HG03064 (cell line): ENCODE data around the gene EZR.
"Not testable (repeated sequence)": the region's sequence is repeated elsewhere in the genome, so short reads cannot be mapped to it uniquely, and the experiment has no call there.

Experiments
- ATAC-seq: cut with Tn5 transposase; IDR thresholded peaks from one replicate; pipeline ENCODE4 v1.9.1; 2021; ENCODE audit warnings: low read depth; ENCODE audit not compliant: unreplicated experiment

Gene EZR

GRCh38 chr6:158843751-158844683 is 24.8 kb upstream of the EZR start:
- no peak for ATAC-seq

- no peak for ATAC-seq
Observed at GRCh38 chr6:158841358-158841757, 22.2 kb upstream of the EZR start.

DNA sequence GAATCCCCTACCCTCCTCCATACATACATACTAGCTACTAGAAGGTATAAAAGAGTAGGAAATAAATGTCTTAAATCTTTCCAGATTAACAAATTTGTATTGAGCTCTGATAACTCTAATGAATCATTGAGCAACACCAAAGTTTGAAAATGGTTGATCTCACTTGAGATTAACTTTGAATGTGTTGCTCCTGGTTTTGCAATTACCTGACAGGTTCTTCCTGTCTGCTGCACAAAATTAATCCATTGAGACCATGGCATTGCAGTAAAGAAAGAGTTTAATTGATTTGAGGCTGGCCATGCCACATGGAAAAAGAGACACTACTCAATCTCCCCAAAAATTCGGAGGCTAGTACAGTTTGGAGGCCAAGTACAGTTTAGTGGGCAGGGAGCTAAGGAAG is 21.3 kb upstream of the EZR start:
- no peak for ATAC-seq

- no peak for ATAC-seq
Observed at GRCh38 chr6:158839796-158840195, 20.6 kb upstream of the EZR start.

- ATAC-seq = not testable (repeated sequence)
Observed at GRCh38 chr6:158838790-158839189, 19.6 kb upstream of the EZR start.

- no peak for ATAC-seq
Observed at GRCh38 chr6:158837684-158838625, 18.8 kb upstream of the EZR start.

GRCh38 chr6:158836625-158837311 is 17.6 kb upstream of the EZR start:
- ATAC-seq = no peak

- no peak for ATAC-seq
Observed at GRCh38 chr6:158835616-158836221, 16.6 kb upstream of the EZR start.

DNA sequence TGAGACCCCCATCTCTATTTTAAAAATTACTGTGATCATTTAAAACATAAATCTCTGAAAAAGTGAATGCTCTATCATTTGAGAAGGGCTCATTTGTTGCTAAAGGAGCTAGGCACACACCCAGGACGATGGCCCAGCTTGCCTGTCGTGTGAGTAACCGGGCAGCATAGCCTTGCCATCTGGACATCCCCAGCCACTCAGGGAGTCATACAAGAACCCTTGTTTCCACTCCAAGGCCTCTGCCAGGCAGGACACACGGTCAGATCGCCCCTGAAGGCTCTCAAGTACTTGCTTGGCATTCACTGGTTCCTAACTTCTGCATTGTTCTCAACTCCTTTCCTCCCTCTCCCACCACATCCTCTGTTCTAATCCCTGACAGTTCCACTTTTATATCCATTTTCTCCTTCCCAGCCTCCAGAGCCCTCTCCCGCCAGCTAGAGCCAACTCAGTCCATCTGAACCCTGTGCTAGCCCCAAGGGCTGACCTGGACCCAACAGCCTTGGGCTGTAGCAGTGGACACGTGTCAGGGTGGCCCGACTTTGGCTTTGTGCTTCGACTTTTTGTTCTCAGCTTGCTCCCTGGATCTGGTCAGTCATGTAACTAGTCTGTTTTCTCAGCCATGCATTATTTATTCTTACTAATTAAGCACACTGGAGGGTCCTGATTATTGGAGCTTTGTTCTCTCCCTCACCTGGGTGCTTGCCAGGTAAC is 15.7 kb upstream of the EZR start:
- ATAC-seq = no peak

GRCh38 chr6:158832807-158833206 is 13.6 kb upstream of the EZR start:
- ATAC-seq = not testable (repeated sequence)

- ATAC-seq = no peak
Observed at GRCh38 chr6:158832026-158832425, 12.9 kb upstream of the EZR start.

DNA sequence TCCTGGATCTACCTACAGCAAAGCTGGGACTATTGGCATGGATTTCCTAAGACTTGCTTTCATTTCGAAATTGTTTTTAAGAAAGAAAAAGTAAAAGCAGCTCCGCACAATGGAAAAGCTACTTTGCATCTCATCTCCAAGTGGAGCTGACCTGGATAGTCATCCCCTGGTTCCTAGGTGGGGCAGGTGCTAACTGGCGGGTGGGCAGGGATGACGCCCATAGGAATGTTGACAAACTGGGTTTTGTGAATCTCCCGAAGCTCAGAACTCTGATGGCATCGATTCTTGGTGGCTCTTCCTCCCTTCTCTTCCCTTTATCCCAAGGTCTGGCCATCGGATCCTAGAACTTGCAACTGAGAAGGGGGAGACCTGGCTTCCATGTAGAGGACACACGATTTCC is 12.4 kb upstream of the EZR start:
- no peak for ATAC-seq

DNA sequence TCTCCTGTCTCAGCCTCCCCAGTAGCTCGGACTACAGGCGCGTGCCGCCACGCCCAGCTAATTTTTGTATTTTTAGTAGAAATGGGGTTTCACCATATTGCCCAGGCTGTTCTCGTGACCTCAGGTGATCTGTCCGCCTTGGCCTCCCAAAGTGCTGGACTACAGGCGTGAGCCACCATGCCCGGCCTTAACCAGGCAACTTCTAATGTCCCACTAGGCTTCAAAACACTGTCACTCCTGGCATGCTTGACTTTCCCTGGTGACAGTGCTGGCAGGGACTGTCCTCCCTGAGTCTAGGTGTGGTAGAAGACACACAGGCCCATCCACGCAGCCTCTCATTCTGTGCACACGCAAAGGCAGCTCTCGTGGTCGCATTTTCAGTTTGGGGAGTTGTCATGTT is 11.6 kb upstream of the EZR start:
- no peak for ATAC-seq

- no peak for ATAC-seq
Observed at GRCh38 chr6:158828807-158829206, 9.6 kb upstream of the EZR start.

DNA sequence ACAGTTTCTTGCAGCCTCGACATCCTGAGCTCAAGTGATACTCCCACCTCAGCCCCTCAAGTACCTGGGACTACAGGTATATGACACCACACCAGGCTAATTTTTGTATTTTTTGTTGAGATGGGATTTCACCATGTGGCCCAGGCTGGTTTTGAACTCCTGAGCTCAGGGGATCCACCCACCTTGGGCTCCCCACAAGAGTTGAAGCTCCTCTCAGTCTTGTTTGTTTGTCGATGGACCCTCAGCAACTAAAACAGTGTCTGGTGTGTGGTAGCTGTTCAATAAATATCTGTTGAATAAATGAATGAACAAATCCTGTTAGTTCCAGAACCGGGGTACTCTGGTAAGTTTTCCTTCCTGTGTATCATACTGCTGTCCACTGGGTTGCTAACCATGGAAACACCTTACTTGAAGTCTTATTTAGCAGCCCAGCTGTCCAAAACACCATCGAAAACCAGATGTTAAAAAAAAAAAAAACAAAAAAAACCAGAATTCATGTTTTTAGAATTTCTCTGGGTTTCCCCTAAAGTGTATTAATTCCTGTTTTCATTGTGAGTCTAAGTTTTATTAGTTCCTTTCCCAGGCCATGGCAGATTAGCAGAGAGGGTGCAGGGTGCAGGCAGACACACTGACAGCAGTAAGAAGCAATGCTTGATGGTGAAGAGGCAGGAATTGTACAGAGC is 7.8 kb upstream of the EZR start:
- peak; percentile 56 for ATAC-seq

GRCh38 chr6:158825951-158826306 is 6.8 kb upstream of the EZR start:
- no peak for ATAC-seq

DNA sequence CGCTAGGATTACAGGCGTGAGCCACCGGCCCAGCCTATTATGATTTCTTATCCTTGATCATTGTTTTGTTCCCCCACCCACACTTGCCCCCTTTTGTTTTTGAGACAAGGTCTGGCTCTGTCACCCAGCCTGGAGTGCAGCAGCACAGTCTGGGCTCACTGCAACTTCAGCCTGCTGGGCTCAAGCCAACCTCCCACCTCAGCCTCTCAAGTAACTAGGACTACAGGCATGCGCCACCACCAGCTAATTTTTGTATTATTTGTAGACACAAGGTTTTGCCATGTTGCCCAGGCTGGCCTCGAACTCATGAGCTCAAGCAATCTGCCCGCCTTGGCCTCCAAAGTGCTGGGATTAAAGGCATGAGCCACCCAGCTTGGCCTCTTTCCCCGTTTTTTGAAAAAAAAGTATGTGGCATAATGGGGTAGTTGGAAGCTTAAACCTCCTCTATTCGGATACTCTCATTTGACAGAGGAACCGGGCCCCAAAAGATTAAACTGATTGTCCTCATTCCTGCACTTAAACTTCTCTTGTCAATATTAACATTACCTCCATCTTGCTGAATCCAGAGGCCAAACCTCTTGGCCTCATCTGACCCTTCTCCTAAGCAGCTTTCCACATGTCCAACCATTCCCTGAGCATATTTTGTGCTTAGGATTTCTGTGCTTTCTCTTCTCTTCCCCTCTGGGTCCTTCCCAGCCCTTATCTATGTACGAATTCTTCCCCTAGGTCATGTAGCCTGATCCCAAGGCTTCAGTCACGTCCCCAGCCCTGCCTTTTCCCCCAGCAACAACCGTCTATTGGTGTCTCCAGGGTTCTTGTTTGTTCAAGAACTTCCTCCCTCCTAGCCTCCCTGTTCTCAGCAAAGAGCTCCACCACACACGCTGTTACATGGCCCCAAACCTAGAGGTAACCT is 6.1 kb upstream of the EZR start:
- ATAC-seq = no peak

GRCh38 chr6:158823616-158824015 is 4.4 kb upstream of the EZR start:
- not testable (repeated sequence) for ATAC-seq
